Measurements from ENCODE around the gene IAH1.

Gene IAH1

DNA sequence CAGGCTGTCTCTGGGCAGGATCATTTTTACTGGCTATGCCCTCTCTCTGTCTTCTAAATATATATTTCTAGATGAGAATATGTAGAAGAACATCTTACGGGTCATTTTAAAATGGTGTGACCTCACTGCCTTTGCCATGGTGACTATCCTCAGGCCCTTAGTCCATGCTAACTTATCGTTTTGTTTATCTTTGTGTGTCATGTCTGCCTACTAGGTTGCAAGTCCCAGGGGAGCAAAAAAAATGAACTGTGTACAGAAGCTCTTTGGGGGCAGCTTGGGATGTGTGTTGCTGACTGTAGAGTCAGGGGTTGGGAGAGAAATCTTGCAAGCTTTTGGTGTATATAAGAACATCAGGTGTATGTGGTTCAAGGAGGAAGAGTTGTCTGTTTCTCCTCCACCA lies 39.9 kb upstream of the IAH1 start:
- TF ChIP-seq TAF1 (IDR thresholded peaks at IDR 0.05; ENCODE audit: low read depth) (no peak), ZBTB7A (IDR thresholded peaks at IDR 0.05; ENCODE audit: low read depth) (no peak), EGR1 (IDR thresholded peaks at IDR 0.05) (no peak), CREB1 (IDR thresholded peaks at IDR 0.05; ENCODE audit: low read depth) (no peak), REST (IDR thresholded peaks at IDR 0.05; ENCODE audit: low read depth) (no peak), RAD21 (IDR thresholded peaks at IDR 0.05; ENCODE audit: low read depth) (no peak)

GRCh38 chr2:9439536-9439935 lies 34.8 kb upstream of the IAH1 start:
- TF ChIP-seq EP300 (IDR thresholded peaks at IDR 0.05; ENCODE audit: borderline replicate concordance) (no peak), REST (IDR thresholded peaks at IDR 0.05; ENCODE audit: low read depth) (no peak), CREB1 (IDR thresholded peaks at IDR 0.05; ENCODE audit: low read depth) (no peak), ZBTB7A (IDR thresholded peaks at IDR 0.05; ENCODE audit: low read depth) (no peak)
- TF ChIP-seq, protein P1, sequence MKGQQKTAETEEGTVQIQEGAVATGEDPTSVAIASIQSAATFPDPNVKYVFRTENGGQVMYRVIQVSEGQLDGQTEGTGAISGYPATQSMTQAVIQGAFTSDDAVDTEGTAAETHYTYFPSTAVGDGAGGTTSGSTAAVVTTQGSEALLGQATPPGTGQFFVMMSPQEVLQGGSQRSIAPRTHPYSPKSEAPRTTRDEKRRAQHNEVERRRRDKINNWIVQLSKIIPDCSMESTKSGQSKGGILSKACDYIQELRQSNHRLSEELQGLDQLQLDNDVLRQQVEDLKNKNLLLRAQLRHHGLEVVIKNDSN (IDR thresholded peaks at IDR 0.05) = no peak

GRCh38 chr2:9440058-9440727 lies 34.2 kb upstream of the IAH1 start:
- TF ChIP-seq FOXM1 (IDR thresholded peaks at IDR 0.05; ENCODE audit: borderline replicate concordance, low read depth) (no peak), EP300 (IDR thresholded peaks at IDR 0.05; ENCODE audit: borderline replicate concordance) (no peak), MAX (IDR thresholded peaks at IDR 0.05) (no peak), YY1 (IDR thresholded peaks at IDR 0.05; ENCODE audit: low read depth) (no peak), TAF1 (IDR thresholded peaks at IDR 0.05; ENCODE audit: low read depth) (no peak), CREB1 (IDR thresholded peaks at IDR 0.05; ENCODE audit: low read depth) (no peak), TEAD4 (IDR thresholded peaks at IDR 0.05) (no peak), RAD21 (IDR thresholded peaks at IDR 0.05; ENCODE audit: low read depth) (no peak), EGR1 (IDR thresholded peaks at IDR 0.05) (no peak), CEBPB (IDR thresholded peaks at IDR 0.05) (no peak), REST (IDR thresholded peaks at IDR 0.05; ENCODE audit: low read depth) (no peak), TCF12 (IDR thresholded peaks at IDR 0.05; ENCODE audit: low read depth) (no peak), NFIC (IDR thresholded peaks at IDR 0.05) (no peak), ZBTB7A (IDR thresholded peaks at IDR 0.05; ENCODE audit: low read depth) (no peak)
- TF ChIP-seq, protein P1 (IDR thresholded peaks at IDR 0.05) = no peak

DNA sequence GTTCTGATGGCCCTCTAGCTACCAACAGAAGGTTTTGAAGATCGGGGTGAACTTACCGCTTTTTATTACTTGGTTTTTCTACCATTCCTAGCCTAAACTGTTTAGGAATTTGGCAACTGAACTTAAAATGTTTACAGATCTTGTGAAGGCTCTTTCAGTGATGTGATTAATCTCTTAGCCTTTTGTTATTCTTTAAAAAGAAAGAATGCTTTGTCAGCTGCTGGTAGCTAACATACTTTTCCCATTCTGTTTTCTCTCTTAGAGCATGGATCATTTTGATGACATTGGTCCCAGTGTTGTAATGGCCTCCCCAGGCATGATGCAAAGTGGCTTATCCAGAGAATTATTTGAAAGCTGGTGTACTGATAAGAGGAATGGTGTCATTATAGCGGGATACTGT lies 32.8 kb upstream of the IAH1 start:
- TF ChIP-seq CREB1 (IDR thresholded peaks at IDR 0.05; ENCODE audit: low read depth) (no peak), TAF1 (IDR thresholded peaks at IDR 0.05; ENCODE audit: low read depth) (no peak), TCF12 (IDR thresholded peaks at IDR 0.05; ENCODE audit: low read depth) (no peak), TEAD4 (IDR thresholded peaks at IDR 0.05) (no peak), YY1 (IDR thresholded peaks at IDR 0.05; ENCODE audit: low read depth) (no peak), ZBTB7A (IDR thresholded peaks at IDR 0.05; ENCODE audit: low read depth) (no peak), REST (IDR thresholded peaks at IDR 0.05; ENCODE audit: low read depth) (no peak), EGR1 (IDR thresholded peaks at IDR 0.05) (no peak), NFIC (IDR thresholded peaks at IDR 0.05) (no peak), FOXM1 (IDR thresholded peaks at IDR 0.05; ENCODE audit: borderline replicate concordance, low read depth) (no peak), MAX (IDR thresholded peaks at IDR 0.05) (no peak), CEBPB (IDR thresholded peaks at IDR 0.05) (no peak)
- TF ChIP-seq, protein P1 (IDR thresholded peaks at IDR 0.05) = no peak

Measured in Ishikawa (cell line).